ENCODE data around the gene RPGRIP1L.

DNA sequence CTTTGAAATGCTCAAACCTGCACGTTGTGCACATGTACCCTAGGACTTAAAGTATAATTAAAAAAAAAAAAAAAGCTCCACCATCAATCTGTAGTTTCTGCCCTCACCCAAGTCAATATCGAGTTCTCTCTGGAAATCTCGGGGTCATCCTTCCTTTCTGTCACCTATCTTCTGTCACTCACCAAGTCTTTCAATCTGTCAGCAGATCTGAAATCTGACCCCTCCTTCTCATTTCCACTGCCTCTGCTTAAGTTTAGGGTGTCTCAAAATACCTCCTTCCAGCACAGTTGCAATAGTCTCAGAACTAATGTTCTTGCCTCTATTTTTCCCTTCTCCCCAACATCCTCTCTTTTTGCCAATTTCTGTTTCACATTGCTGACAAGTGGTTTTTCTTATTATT is 32.6 kb upstream of the RPGRIP1L start:
- TF ChIP-seq, protein P1, sequence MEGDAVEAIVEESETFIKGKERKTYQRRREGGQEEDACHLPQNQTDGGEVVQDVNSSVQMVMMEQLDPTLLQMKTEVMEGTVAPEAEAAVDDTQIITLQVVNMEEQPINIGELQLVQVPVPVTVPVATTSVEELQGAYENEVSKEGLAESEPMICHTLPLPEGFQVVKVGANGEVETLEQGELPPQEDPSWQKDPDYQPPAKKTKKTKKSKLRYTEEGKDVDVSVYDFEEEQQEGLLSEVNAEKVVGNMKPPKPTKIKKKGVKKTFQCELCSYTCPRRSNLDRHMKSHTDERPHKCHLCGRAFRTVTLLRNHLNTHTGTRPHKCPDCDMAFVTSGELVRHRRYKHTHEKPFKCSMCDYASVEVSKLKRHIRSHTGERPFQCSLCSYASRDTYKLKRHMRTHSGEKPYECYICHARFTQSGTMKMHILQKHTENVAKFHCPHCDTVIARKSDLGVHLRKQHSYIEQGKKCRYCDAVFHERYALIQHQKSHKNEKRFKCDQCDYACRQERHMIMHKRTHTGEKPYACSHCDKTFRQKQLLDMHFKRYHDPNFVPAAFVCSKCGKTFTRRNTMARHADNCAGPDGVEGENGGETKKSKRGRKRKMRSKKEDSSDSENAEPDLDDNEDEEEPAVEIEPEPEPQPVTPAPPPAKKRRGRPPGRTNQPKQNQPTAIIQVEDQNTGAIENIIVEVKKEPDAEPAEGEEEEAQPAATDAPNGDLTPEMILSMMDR (IDR thresholded peaks at IDR 0.05), result no peak
- TF ChIP-seq, protein P2, sequence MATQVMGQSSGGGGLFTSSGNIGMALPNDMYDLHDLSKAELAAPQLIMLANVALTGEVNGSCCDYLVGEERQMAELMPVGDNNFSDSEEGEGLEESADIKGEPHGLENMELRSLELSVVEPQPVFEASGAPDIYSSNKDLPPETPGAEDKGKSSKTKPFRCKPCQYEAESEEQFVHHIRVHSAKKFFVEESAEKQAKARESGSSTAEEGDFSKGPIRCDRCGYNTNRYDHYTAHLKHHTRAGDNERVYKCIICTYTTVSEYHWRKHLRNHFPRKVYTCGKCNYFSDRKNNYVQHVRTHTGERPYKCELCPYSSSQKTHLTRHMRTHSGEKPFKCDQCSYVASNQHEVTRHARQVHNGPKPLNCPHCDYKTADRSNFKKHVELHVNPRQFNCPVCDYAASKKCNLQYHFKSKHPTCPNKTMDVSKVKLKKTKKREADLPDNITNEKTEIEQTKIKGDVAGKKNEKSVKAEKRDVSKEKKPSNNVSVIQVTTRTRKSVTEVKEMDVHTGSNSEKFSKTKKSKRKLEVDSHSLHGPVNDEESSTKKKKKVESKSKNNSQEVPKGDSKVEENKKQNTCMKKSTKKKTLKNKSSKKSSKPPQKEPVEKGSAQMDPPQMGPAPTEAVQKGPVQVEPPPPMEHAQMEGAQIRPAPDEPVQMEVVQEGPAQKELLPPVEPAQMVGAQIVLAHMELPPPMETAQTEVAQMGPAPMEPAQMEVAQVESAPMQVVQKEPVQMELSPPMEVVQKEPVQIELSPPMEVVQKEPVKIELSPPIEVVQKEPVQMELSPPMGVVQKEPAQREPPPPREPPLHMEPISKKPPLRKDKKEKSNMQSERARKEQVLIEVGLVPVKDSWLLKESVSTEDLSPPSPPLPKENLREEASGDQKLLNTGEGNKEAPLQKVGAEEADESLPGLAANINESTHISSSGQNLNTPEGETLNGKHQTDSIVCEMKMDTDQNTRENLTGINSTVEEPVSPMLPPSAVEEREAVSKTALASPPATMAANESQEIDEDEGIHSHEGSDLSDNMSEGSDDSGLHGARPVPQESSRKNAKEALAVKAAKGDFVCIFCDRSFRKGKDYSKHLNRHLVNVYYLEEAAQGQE (IDR thresholded peaks at IDR 0.05; ENCODE audit: insufficient read depth in 1 of 2, low read depth in 2 of 2, low read length in 1 of 2), result no peak
- TF ChIP-seq POLR2AphosphoS5 (IDR thresholded peaks at IDR 0.05; ENCODE audit: low read depth, low read length) (no peak), SIN3A (IDR thresholded peaks at IDR 0.05; ENCODE audit: borderline replicate concordance, insufficient read depth, low read depth, low read length) (no peak)
